ENCODE results near the gene CCDC116. TPM values are rescaled to one million over a fixed set of nuclear protein-coding genes. Genes with fewer than 3 reads are reported as not detected.

Gene CCDC116
- total RNA-seq, 2 donors from 2014 or later: 0.59 TPM; not detected in 1

DNA sequence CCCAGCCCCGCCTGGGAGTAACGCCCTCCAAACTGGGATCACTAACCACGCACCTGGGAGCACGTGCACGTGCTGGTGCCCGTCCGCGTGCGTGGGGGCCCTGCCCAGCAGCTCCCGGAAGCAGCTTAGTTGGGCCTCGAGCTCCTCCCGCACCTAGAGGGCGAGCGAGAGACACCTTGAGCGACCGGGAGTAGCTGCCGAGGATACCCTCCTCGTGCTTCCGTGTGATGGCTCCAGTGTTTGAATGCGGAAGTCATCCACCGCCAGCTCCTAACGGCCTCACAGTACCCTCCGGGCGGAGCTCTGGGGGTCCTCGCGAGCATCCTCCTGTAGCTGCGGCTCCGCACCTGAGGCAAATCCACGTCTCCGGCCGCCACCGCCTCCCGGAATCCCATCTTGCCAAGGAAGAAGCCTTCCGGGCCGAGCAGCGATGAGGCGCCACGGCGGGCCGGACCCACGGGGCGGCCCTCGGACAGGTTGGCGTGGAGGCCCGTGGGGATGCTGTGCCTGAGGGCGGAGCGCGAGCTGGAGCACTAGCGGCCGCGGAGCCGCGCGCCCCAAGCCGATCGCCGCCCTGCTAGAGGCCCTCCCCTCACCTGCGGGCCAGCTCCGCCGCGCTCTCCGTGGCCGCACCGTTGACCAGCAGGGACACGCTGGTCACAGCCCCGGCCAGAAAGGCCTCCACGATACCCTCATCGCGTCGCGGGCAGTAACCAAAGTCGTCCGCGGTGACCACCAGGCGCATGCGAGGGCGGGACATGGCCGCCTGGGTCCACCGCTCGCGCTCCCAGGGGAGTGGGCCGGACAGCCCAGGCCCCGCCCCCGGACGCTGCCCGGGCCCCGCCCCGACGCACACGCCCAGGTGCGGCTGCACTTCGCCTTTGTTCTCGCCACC, 3.1 kb upstream of the CCDC116 start, which contains the start of gene YDJC:
YDJC (minus strand) TSS at position 768 of the 895 bp plus-strand sequence; CDS start at position 760, 8 bp downstream.
- peak; percentile 89 for DNase-seq
- no peaks in the 10 kb centered on the region for H3K27me3 ChIP-seq
- peaks cover 3% of the 10 kb centered on the region for H3K4me1 ChIP-seq
- intact Hi-C loops (cut with DNase I): no loop called here
- H3K36me3 ChIP-seq: no peaks in the 10 kb centered on the region
- H3K27ac ChIP-seq: peak within 1 kb of the TSS; percentile 70
- H3K4me3 ChIP-seq: peak within 1 kb of the TSS; percentile 92
- H3K9ac ChIP-seq (ENCODE audit: low read depth in 2 of 2, low read length in 2 of 2): peak within 1 kb of the TSS; percentile 85 to 92
- TF ChIP-seq, protein P1, sequence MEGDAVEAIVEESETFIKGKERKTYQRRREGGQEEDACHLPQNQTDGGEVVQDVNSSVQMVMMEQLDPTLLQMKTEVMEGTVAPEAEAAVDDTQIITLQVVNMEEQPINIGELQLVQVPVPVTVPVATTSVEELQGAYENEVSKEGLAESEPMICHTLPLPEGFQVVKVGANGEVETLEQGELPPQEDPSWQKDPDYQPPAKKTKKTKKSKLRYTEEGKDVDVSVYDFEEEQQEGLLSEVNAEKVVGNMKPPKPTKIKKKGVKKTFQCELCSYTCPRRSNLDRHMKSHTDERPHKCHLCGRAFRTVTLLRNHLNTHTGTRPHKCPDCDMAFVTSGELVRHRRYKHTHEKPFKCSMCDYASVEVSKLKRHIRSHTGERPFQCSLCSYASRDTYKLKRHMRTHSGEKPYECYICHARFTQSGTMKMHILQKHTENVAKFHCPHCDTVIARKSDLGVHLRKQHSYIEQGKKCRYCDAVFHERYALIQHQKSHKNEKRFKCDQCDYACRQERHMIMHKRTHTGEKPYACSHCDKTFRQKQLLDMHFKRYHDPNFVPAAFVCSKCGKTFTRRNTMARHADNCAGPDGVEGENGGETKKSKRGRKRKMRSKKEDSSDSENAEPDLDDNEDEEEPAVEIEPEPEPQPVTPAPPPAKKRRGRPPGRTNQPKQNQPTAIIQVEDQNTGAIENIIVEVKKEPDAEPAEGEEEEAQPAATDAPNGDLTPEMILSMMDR (IDR thresholded peaks at IDR 0.05): peak; percentile 24
- no peaks in the 10 kb centered on the region for H3K9me3 ChIP-seq

DNA sequence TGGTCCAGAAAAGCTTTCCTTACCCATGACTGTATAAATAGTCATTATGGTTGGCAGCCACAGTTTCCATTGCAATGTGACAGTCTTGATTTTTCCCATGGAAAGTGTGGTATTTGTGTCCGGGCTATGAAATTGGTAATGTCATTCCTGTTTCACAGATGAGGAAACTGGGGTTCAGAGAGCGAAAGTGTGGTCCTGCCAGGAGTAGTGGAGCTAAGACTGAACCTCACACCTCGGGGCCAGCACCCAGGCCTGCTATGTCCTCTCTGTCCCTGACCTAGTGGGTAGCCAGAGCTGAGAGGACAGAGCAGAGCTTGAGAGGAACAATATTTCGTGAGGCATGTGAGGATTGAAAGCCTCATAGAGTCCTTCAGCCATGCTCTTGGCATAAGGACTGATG, 1.5 kb upstream of the CCDC116 start:
- Histone ChIP-seq H3K36me3 (no peaks in the 10 kb centered on the region), H3K4me3 (no peak overlapping the region), H3K27ac (no peak overlapping the region), H3K9ac (ENCODE audit: low read depth in 2 of 2, low read length in 2 of 2) (no peak overlapping the region), H3K9me3 (no peaks in the 10 kb centered on the region), H3K27me3 (no peaks in the 10 kb centered on the region), H3K4me1 (peaks cover 3% of the 10 kb centered on the region)
- intact Hi-C loops (cut with DNase I): no loop called here
- no peak for DNase-seq
- TF ChIP-seq, protein P1 (IDR thresholded peaks at IDR 0.05): no peak

DNA sequence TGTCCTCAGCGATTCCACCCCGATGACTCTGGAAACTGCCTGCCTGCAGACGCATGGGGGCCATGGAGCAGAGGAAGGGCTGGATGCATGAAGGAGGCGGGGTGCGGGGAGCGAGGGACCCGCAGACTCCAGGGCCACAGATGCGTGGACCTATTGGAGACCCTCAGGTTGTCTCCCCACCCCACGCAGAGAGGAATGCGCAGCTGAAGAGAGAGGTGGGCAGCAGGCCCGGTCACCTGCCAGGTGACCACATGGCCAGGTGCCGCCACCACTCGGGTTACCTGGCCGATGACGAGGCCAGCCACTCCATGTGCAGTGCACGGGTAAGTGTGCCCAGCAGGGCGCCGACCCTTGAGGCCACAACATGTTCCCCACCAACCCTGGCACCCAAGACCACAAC, 371 bp downstream of the CCDC116 start:
- H3K4me1 ChIP-seq: peaks cover 3% of the 10 kb centered on the region
- no peak for DNase-seq
- H3K27ac ChIP-seq: no peak overlapping the region
- no peak overlapping the region for H3K9ac ChIP-seq (ENCODE audit: low read depth in 2 of 2, low read length in 2 of 2)
- H3K27me3 ChIP-seq: no peaks in the 10 kb centered on the region
- H3K4me3 ChIP-seq: no peak overlapping the region
- TF ChIP-seq, protein P1 (IDR thresholded peaks at IDR 0.05): no peak
- H3K36me3 ChIP-seq: no peaks in the 10 kb centered on the region
- no peaks in the 10 kb centered on the region for H3K9me3 ChIP-seq
- intact Hi-C loops (cut with DNase I): no loop called here

DNA sequence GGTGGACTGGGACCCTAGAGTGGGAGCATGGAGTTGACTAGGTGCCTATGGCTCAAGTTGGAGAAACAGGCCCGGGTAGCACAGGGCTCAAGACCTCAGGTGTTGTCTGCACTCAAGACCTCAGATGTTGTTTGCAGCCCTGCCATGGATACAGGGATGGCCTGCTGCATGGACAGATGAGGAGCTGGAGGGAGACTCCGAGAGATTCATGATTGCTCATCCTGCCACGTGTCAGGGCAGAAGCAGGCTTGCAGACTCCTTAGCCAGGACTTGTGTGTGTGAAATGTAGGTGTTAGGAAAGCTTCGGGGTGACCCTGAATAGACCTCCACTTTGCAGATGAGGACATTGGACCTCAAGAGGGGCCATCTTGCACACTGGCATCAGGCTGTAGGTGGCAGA, 921 bp downstream of the CCDC116 start:
- Histone ChIP-seq H3K9me3 (no peaks in the 10 kb centered on the region), H3K27me3 (no peaks in the 10 kb centered on the region), H3K4me1 (peaks cover under 1% of the 10 kb centered on the region), H3K9ac (ENCODE audit: low read depth in 2 of 2, low read length in 2 of 2) (no peak overlapping the region), H3K27ac (no peak overlapping the region), H3K4me3 (no peak overlapping the region), H3K36me3 (no peaks in the 10 kb centered on the region)
- intact Hi-C loops (cut with DNase I): no loop called here
- TF ChIP-seq, protein P1 (IDR thresholded peaks at IDR 0.05): no peak
- no peak for DNase-seq

DNA sequence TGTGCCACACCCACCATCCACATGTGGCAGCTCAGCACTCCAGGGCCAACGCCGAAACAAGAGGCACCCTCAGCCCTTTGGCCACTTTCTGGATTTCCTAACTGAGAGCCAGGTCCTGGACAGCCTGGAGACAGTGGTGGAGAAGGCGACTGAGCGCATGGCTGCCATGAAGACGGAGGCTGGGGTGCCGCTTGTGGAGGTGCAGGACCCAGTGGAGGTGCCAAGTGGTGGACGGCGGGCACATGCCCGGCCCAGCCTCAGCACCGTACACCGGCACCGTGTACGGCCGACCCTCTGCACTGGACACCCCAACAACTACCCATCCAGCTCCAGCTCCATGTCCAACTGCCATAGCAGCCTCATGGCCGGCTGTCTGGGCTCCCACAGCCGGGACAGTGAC, 1.5 kb downstream of the CCDC116 start:
- Histone ChIP-seq H3K27ac (no peak overlapping the region), H3K27me3 (no peaks in the 10 kb centered on the region), H3K4me1 (no peaks in the 10 kb centered on the region), H3K4me3 (no peak overlapping the region), H3K36me3 (no peaks in the 10 kb centered on the region), H3K9me3 (no peaks in the 10 kb centered on the region), H3K9ac (ENCODE audit: low read depth in 2 of 2, low read length in 2 of 2) (no peak overlapping the region)
- intact Hi-C loops (cut with DNase I): no loop called here
- TF ChIP-seq, protein P1 (IDR thresholded peaks at IDR 0.05): no peak
- DNase-seq: no peak

All from colonic mucosa (tissue), 4 donors.